Panc1 (cell line): Measurements from ENCODE around the gene SMIM35. TPM values are rescaled to one million over a fixed set of nuclear protein-coding genes. Genes with fewer than 3 reads are reported as not detected.

Experiments used
- ATAC-seq: fragments of 200-7000 bp; cut with Tn5 transposase; 2 replicates; pipeline ENCODE4 v1.9.1; 2020; ENCODE audit warnings: mild to moderate bottlenecking, moderate library complexity
- BruUV-seq: library from RNA; stranded (reverse); fragments of 400-500 nt; replicated peaks from 2 replicates; lab custom pipeline; 2021; lab: Mats Ljungman, UMichigan
- CTCF ChIA-PET: fragments of 300-600 bp; sonication (Branson Sonifier 250); formaldehyde crosslinking; loops from one replicate; lab custom pipeline; 2022; ENCODE audit warnings: antibody characterized with exemption; lab: Charles Lee
- POLR2A ChIA-PET: fragments of 300-600 bp; sonication (Branson Sonifier 250); formaldehyde crosslinking; loops from one replicate; lab custom pipeline; 2022; ENCODE audit warnings: antibody characterized with exemption; lab: Charles Lee
- DNase-seq: peaks from one replicate; pipeline ENCODE4 v3.0.0-alpha.2; 2010; ENCODE audit warnings: low read depth, low spot score
- H3K27ac ChIP-seq: 2 replicates; pipeline ENCODE4 v1.5.1; 2011; ENCODE audit warnings: mild to moderate bottlenecking, low read length, inconsistent platforms
- H3K27me3 ChIP-seq: fragments of 200-500 bp; sonication (Bioruptor generic); 2 replicates; pipeline ENCODE4 v1.6.0; 2014; ENCODE audit warnings: low read length, inconsistent platforms; ENCODE audit not compliant: control insufficient read depth, insufficient read depth
- H3K36me3 ChIP-seq: fragments of 200-500 bp; sonication (Bioruptor generic); 2 replicates; pipeline ENCODE4 v1.5.1; 2014; ENCODE audit warnings: inconsistent platforms, mild to moderate bottlenecking, low read length, moderate library complexity; ENCODE audit not compliant: control insufficient read depth, insufficient read depth
- H3K4me1 ChIP-seq: 2 replicates; pipeline ENCODE4 v1.5.1; 2011; ENCODE audit warnings: inconsistent platforms, mild to moderate bottlenecking, low read length, moderate library complexity; ENCODE audit not compliant: control insufficient read depth, insufficient read depth
- H3K4me3 ChIP-seq, 2 experiments: 2 replicates each; pipeline ENCODE4 v1.5.1; 2011 to 2012; ENCODE audit warnings: low read depth in 2 of 2, low read length in 2 of 2, mild to moderate bottlenecking in 2 of 2, inconsistent platforms in 1 of 2, moderate library complexity in 1 of 2
- H3K9me3 ChIP-seq: fragments of 200-500 bp; sonication (Bioruptor generic); 2 replicates; pipeline ENCODE4 v1.5.1; 2014; ENCODE audit warnings: low read depth, mild to moderate bottlenecking, inconsistent platforms, low read length, moderate library complexity; ENCODE audit not compliant: control insufficient read depth, insufficient read depth
- POLR2AphosphoS5 ChIP-seq: IDR thresholded peaks from 2 replicates; pipeline ENCODE4 v1.6.1; 2012; ENCODE audit warnings: mild to moderate bottlenecking, low read depth, low read length, moderate library complexity
- SIN3A ChIP-seq: IDR thresholded peaks from 2 replicates; pipeline ENCODE4 v1.6.1; 2012; ENCODE audit warnings: low read depth, mild to moderate bottlenecking, low read length, moderate library complexity, borderline replicate concordance; ENCODE audit not compliant: insufficient read depth
- TCF7L2 ChIP-seq: IDR thresholded peaks from 2 replicates; pipeline ENCODE4 v1.6.1; 2011; ENCODE audit warnings: mild to moderate bottlenecking, low read depth, low read length, inconsistent platforms
- in situ Hi-C: cut with HindIII; loops from 2 replicates; pipeline ENCODE4 v1.10.0; 2016; ENCODE audit warnings: low sequenced_read_pairs, low pct_unique_long_range_greater_than_20kb
- intact Hi-C: fragments of 100-400 bp; cut with micrococcal nuclease; formaldehyde crosslinking; loops from one replicate; pipeline ENCODE4 v1.10.0; 2022; ENCODE audit not compliant: unreplicated experiment
- total RNA-seq: library from RNA; stranded (reverse); gene quantifications from one replicate; pipeline ENCODE4 v1.2.1, GENCODE V29; 2021; ENCODE audit not compliant: unreplicated experiment
- TF ChIP-seq, protein P1 (sequence below): fragments of 450-650 bp; IDR thresholded peaks from 2 replicates; pipeline ENCODE4 v1.5.1; 2017; ENCODE audit warnings: mild to moderate bottlenecking
- TF ChIP-seq, protein P2 (sequence below), 2 experiments: IDR thresholded peaks; 2 replicates each; pipeline ENCODE4 v1.6.1; 2011 to 2012; ENCODE audit warnings: low read depth in 2 of 2, control low read depth in 1 of 2, low read length in 1 of 2, mild to moderate bottlenecking in 1 of 2, moderate library complexity in 1 of 2; ENCODE audit not compliant: insufficient read depth in 1 of 2

The SMIM35 gene
- total RNA-seq, 1 experiment from 2014 or later = not detected

DNA sequence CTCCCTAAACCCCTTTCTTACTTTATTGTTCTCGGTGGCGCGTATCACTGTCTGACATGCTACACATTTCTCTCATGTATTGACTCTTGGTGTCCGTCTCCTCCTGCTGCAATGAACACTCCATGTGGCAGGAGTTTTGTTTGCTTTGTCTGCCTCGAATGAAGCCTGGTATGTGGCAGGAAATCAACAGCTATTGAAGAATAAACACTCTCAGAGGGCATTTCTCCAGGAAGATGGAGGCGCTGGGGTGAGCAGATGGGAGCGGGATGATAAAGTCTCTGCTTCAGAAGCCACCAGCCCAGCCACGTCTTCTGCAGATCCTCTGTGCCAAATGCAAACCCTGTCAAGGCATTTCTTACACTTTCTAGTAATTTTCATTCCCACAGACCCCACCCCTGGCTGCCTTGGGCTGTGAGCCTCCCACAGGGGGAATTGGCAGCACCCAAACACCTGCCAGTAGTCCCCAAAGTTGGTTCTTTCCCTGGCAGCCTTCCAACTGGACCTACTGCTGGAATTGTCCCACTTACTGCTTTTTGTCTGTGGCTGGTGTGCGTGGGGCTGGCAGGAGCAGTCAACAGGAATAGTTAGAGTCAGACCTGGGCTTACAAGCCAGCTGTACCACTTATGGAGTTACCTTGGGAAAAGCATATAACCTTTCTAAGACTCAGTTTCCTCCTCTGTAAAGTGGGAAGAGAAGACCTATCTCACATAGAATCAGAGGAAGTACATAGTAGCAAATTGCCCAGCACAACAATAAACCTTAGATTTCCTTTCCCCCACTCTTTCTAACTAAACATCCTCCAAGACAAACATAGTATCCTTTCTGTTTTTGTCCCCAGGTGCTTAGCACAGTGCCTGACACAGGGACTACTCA is 113.9 kb downstream of the SMIM35 start:
- ChIA-PET POLR2A (no interaction called here), CTCF (no interaction called here)
- BruUV-seq = no TSS peak
- no peaks in the 10 kb centered on the region for H3K36me3 ChIP-seq
- H3K27ac ChIP-seq = no peak overlapping the region
- peak; percentile 53 for ATAC-seq
- intact Hi-C loops (no loop called here), in situ Hi-C loops (no loop called here)
- no peaks in the 10 kb centered on the region for H3K9me3 ChIP-seq
- TF ChIP-seq, protein P1, sequence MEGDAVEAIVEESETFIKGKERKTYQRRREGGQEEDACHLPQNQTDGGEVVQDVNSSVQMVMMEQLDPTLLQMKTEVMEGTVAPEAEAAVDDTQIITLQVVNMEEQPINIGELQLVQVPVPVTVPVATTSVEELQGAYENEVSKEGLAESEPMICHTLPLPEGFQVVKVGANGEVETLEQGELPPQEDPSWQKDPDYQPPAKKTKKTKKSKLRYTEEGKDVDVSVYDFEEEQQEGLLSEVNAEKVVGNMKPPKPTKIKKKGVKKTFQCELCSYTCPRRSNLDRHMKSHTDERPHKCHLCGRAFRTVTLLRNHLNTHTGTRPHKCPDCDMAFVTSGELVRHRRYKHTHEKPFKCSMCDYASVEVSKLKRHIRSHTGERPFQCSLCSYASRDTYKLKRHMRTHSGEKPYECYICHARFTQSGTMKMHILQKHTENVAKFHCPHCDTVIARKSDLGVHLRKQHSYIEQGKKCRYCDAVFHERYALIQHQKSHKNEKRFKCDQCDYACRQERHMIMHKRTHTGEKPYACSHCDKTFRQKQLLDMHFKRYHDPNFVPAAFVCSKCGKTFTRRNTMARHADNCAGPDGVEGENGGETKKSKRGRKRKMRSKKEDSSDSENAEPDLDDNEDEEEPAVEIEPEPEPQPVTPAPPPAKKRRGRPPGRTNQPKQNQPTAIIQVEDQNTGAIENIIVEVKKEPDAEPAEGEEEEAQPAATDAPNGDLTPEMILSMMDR = no peak
- TF ChIP-seq POLR2AphosphoS5 (no peak), SIN3A (no peak), TCF7L2 (no peak)
- TF ChIP-seq, protein P2, sequence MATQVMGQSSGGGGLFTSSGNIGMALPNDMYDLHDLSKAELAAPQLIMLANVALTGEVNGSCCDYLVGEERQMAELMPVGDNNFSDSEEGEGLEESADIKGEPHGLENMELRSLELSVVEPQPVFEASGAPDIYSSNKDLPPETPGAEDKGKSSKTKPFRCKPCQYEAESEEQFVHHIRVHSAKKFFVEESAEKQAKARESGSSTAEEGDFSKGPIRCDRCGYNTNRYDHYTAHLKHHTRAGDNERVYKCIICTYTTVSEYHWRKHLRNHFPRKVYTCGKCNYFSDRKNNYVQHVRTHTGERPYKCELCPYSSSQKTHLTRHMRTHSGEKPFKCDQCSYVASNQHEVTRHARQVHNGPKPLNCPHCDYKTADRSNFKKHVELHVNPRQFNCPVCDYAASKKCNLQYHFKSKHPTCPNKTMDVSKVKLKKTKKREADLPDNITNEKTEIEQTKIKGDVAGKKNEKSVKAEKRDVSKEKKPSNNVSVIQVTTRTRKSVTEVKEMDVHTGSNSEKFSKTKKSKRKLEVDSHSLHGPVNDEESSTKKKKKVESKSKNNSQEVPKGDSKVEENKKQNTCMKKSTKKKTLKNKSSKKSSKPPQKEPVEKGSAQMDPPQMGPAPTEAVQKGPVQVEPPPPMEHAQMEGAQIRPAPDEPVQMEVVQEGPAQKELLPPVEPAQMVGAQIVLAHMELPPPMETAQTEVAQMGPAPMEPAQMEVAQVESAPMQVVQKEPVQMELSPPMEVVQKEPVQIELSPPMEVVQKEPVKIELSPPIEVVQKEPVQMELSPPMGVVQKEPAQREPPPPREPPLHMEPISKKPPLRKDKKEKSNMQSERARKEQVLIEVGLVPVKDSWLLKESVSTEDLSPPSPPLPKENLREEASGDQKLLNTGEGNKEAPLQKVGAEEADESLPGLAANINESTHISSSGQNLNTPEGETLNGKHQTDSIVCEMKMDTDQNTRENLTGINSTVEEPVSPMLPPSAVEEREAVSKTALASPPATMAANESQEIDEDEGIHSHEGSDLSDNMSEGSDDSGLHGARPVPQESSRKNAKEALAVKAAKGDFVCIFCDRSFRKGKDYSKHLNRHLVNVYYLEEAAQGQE (IDR thresholded peaks at IDR 0.05; ENCODE audit: insufficient read depth in 1 of 2, low read depth in 2 of 2, low read length in 1 of 2) = no peak
- H3K27me3 ChIP-seq = peaks cover 2% of the 10 kb centered on the region; the same call in 1 of the 2 replicates
- peaks cover 8% of the 10 kb centered on the region; the same call in 1 of the 2 replicates for H3K4me1 ChIP-seq
- H3K4me3 ChIP-seq = no peak overlapping the region
- DNase-seq = no peak

DNA sequence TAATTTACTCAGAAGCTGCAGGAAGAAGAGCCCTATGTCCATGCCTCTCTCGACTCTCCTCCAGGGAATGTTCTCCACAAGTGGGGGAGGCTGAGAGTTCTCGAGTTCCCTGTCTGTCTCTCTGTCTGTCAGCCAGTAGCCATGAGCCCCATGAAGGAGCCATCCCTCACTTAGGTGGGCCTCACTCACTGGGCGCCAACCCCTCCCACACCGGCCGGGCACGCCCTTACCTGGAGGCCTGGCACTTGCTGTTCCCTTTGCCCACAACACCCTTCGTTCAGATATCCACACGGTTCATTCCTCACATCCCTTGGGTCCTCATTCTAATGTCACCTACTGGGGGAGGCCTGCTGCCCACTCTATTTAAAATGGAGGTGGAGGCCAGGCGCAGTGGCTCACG is 114.7 kb downstream of the SMIM35 start:
- POLR2A ChIA-PET = no interaction called here
- Histone ChIP-seq H3K27me3 (peaks cover 2% of the 10 kb centered on the region; the same call in 1 of the 2 replicates), H3K9me3 (no peaks in the 10 kb centered on the region), H3K36me3 (no peaks in the 10 kb centered on the region), H3K4me3 (no peak overlapping the region), H3K4me1 (peaks cover 8% of the 10 kb centered on the region; the same call in 1 of the 2 replicates), H3K27ac (no peak overlapping the region)
- TF ChIP-seq SIN3A (no peak), TCF7L2 (no peak), POLR2AphosphoS5 (no peak)
- TF ChIP-seq, protein P2 (IDR thresholded peaks at IDR 0.05; ENCODE audit: insufficient read depth in 1 of 2, low read depth in 2 of 2, low read length in 1 of 2) = no peak
- TF ChIP-seq, protein P1 = no peak
- ATAC-seq (no peak), DNase-seq (no peak)
- in situ Hi-C loops (no loop called here), intact Hi-C loops (no loop called here)
- CTCF ChIA-PET = no interaction called here
- BruUV-seq = no TSS peak
